Natural killer cell (primary cell): ENCODE measurements around the gene ZFAND3. TPM values are rescaled to one million over a fixed set of nuclear protein-coding genes. Genes with fewer than 3 reads are reported as not detected.

Experiments used
- ATAC-seq, 3 donors: fragments of 150-1000 bp in 2 of 3; fragments of 200-7000 bp in 1 of 3; cut with Tn5 transposase; 1 replicate in 1 of 3; 2 replicates in 2 of 3; pipeline ENCODE4 v1.10.0; 2021; ENCODE audit warnings: mild to moderate bottlenecking in 2 of 3, moderate library complexity in 2 of 3
- DNase-seq, 2 donors: peaks; one replicate each; pipeline versions ENCODE4 v3.0.0 to v3.0.0-alpha.2; 2013 to 2021; ENCODE audit warnings: mixed read lengths in 1 of 2
- H3K27ac ChIP-seq: one replicate; pipeline ENCODE4 v1.5.1; 2013; ENCODE audit warnings: mild to moderate bottlenecking, low read length
- H3K27me3 ChIP-seq: one replicate; pipeline ENCODE4 v1.6.1; 2013; ENCODE audit warnings: low read length; ENCODE audit not compliant: control insufficient read depth, insufficient read depth
- H3K36me3 ChIP-seq: one replicate; pipeline ENCODE4 v1.6.1; 2013; ENCODE audit warnings: low read length; ENCODE audit not compliant: control insufficient read depth, insufficient read depth
- H3K4me1 ChIP-seq: one replicate; pipeline ENCODE4 v1.6.1; 2013; ENCODE audit warnings: low read length; ENCODE audit not compliant: control insufficient read depth, insufficient read depth
- H3K4me3 ChIP-seq: one replicate; pipeline ENCODE4 v1.5.1; 2013; ENCODE audit warnings: low read length
- H3K9me3 ChIP-seq: one replicate; pipeline ENCODE4 v1.6.1; 2013; ENCODE audit warnings: low read length; ENCODE audit not compliant: control insufficient read depth, insufficient read depth
- H3K27ac Mint-ChIP-seq, 2 donors: one replicate each; pipeline ENCODE4 v1.8.0; 2022; ENCODE audit warnings: mild to moderate bottlenecking in 2 of 2, mixed read lengths in 2 of 2, moderate library complexity in 1 of 2
- H3K27me3 Mint-ChIP-seq, 2 donors: one replicate each; pipeline ENCODE4 v1.8.0; 2022; ENCODE audit warnings: low read depth in 2 of 2, mixed read lengths in 2 of 2
- H3K36me3 Mint-ChIP-seq: one replicate; pipeline ENCODE4 v1.8.0; 2022; ENCODE audit warnings: mixed read lengths
- H3K4me1 Mint-ChIP-seq, 2 donors: one replicate each; pipeline ENCODE4 v1.8.0; 2022; ENCODE audit warnings: mixed read lengths in 2 of 2
- H3K4me3 Mint-ChIP-seq: one replicate; pipeline ENCODE4 v1.8.0; 2022; ENCODE audit warnings: mild to moderate bottlenecking, moderate library complexity, mixed read lengths
- H3K9me3 Mint-ChIP-seq, 2 donors: one replicate each; pipeline ENCODE4 v1.8.0; 2022; ENCODE audit warnings: mixed read lengths in 2 of 2
- CTCF ChIP-seq: fragments of 200-600 bp; IDR thresholded peaks from one replicate; pipeline ENCODE4 v1.8.0; 2022; ENCODE audit warnings: antibody characterized with exemption
- WGBS: methylation state at CpG from one replicate; pipeline ENCODE4 v1.1.7; 2013; ENCODE audit warnings: missing lambda C conversion rate; ENCODE audit not compliant: insufficient coverage; 5-methylcytosine and 5-hydroxymethylcytosine counted together
- intact Hi-C: fragments of 100-400 bp; cut with micrococcal nuclease; formaldehyde crosslinking; loops from one replicate; pipeline ENCODE4 v1.14.2; 2022
- total RNA-seq, 4 donors: library from RNA; stranded (reverse); fragments of 120-200 nt in 1 of 4; gene quantifications; one replicate each; pipeline versions ENCODE4 v1.2.3 to v1.2.4, GENCODE V29; 2013 to 2022

Gene ZFAND3
- total RNA-seq: 10 to 100 TPM; 87.7 to 97.4 (median 90.1) TPM
- total RNA-seq (2013): 25.5 TPM

- Mint-ChIP-seq H3K4me3 (peak within 1 kb of the TSS; percentile 97), H3K9me3 (no peaks in the 10 kb centered on the region), H3K27ac (peak within 1 kb of the TSS; percentile 97 to 99), H3K36me3 (no peaks in the 10 kb centered on the region), H3K27me3 (no peaks in the 10 kb centered on the region), H3K4me1 (peaks cover 47 to 51% of the 10 kb centered on the region in 2 donors)
- ATAC-seq: peak; percentile 78 to 92 (median 84)
- H3K27me3 ChIP-seq: no peaks in the 10 kb centered on the region
- peaks cover 31% of the 10 kb centered on the region for H3K4me1 ChIP-seq
- no peaks in the 10 kb centered on the region for H3K9me3 ChIP-seq
- H3K4me3 ChIP-seq: peak within 1 kb of the TSS; percentile 76
- no peak for TF ChIP-seq CTCF
- intact Hi-C loops: loop anchor here (1.0 kb wide), 1 partner anchor 49 kb away; no protein-coding TSS in a partner anchor
- under 1% methylated on average over 64 of the region's 64 CpGs for WGBS
- DNase-seq: peak; percentile 94 to 95
- peak within 1 kb of the TSS; percentile 92 for H3K27ac ChIP-seq
- H3K36me3 ChIP-seq: no peaks in the 10 kb centered on the region
Observed at GRCh38 chr6:37819177-37819801, at the start of gene ZFAND3. ZFAND3 (plus strand) TSS chr6:37819727; CDS start chr6:37819946, 219 bp downstream.

- DNase-seq: no peak
- WGBS: 92% methylated on average over 2 of the region's 3 CpGs
- no peak overlapping the region for H3K4me3 Mint-ChIP-seq
- H3K4me3 ChIP-seq: no peak overlapping the region
- TF ChIP-seq CTCF: no peak
- H3K36me3 Mint-ChIP-seq: no peaks in the 10 kb centered on the region
- H3K36me3 ChIP-seq: no peaks in the 10 kb centered on the region
- intact Hi-C loops: no loop called here
- no peaks in the 10 kb centered on the region for H3K9me3 ChIP-seq
- H3K27me3 Mint-ChIP-seq: peaks cover 8 to 21% of the 10 kb centered on the region in 2 donors
- H3K27ac ChIP-seq: no peak overlapping the region
- H3K27ac Mint-ChIP-seq: no peak overlapping the region
- H3K4me1 ChIP-seq: no peaks in the 10 kb centered on the region
- no peaks in the 10 kb centered on the region for H3K4me1 Mint-ChIP-seq
- no peak for ATAC-seq
- no peaks in the 10 kb centered on the region for H3K9me3 Mint-ChIP-seq
- no peaks in the 10 kb centered on the region for H3K27me3 ChIP-seq
Observed at GRCh38 chr6:37774028-37774680, 45.4 kb upstream of the ZFAND3 start.

GRCh38 chr6:37776566-37776965, 43.0 kb upstream of the ZFAND3 start:
- Mint-ChIP-seq H3K4me3 (no peak overlapping the region), H3K27ac (no peak overlapping the region), H3K9me3 (no peaks in the 10 kb centered on the region), H3K4me1 (no peaks in the 10 kb centered on the region), H3K36me3 (no peaks in the 10 kb centered on the region), H3K27me3 (peaks cover 8 to 18% of the 10 kb centered on the region in 2 donors)
- Histone ChIP-seq H3K27me3 (no peaks in the 10 kb centered on the region), H3K36me3 (no peaks in the 10 kb centered on the region), H3K9me3 (no peaks in the 10 kb centered on the region), H3K27ac (no peak overlapping the region), H3K4me3 (no peak overlapping the region), H3K4me1 (no peaks in the 10 kb centered on the region)
- ATAC-seq: no peak
- TF ChIP-seq CTCF: no peak
- intact Hi-C loops: no loop called here
- WGBS: 90% methylated on average over 9 of the region's 9 CpGs
- DNase-seq: no peak
